Activated CD8-positive, alpha-beta memory T cell treated with anti-CD3 and anti-CD28 coated beads, Interleukin-2, amount 10 ng/mL, durations not matched to agents 7 days and 5 days (primary cell): ENCODE results near the gene VPS4B. TPM values are rescaled to one million over a fixed set of nuclear protein-coding genes. Genes with fewer than 3 reads are reported as not detected.
"Not testable (repeated sequence)": the region's sequence is repeated elsewhere in the genome, so short reads cannot be mapped to it uniquely, and the experiment has no call there.

Source experiments
- ATAC-seq: fragments of 150-1000 bp; cut with Tn5 transposase; one replicate; pipeline ENCODE4 v1.10.0; 2021; ENCODE audit warnings: moderate library complexity
- CTCF ChIA-PET: fragments of 350-600 bp; sonication (Branson Sonifier 250); formaldehyde crosslinking; loops from one replicate; lab custom pipeline; 2021; ENCODE audit warnings: antibody characterized with exemption; lab: Charles Lee
- DNase-seq: peaks from one replicate; pipeline ENCODE4 v3.0.0-alpha.2; 2020
- H3K27ac Mint-ChIP-seq: one replicate; pipeline ENCODE4 v1.8.0; 2021; ENCODE audit warnings: mild to moderate bottlenecking, mixed read lengths
- H3K27me3 Mint-ChIP-seq: one replicate; pipeline ENCODE4 v1.8.0; 2021; ENCODE audit warnings: mixed read lengths
- H3K36me3 Mint-ChIP-seq: one replicate; pipeline ENCODE4 v1.8.0; 2021; ENCODE audit warnings: mild to moderate bottlenecking, mixed read lengths
- H3K4me1 Mint-ChIP-seq: one replicate; pipeline ENCODE4 v1.8.0; 2021; ENCODE audit warnings: mixed read lengths
- H3K4me3 Mint-ChIP-seq: one replicate; pipeline ENCODE4 v1.8.0; 2021; ENCODE audit warnings: mild to moderate bottlenecking, moderate library complexity, mixed read lengths
- H3K9me3 Mint-ChIP-seq: one replicate; pipeline ENCODE4 v1.8.0; 2022; ENCODE audit warnings: low read depth, mixed read lengths
- total RNA-seq, 2 experiments: library from RNA; stranded (reverse); gene quantifications; one replicate each; pipeline ENCODE4 v1.2.3, GENCODE V29; 2021

The VPS4B gene
- total RNA-seq = 10 to 100 TPM; 63.3 to 64.8 TPM

DNA sequence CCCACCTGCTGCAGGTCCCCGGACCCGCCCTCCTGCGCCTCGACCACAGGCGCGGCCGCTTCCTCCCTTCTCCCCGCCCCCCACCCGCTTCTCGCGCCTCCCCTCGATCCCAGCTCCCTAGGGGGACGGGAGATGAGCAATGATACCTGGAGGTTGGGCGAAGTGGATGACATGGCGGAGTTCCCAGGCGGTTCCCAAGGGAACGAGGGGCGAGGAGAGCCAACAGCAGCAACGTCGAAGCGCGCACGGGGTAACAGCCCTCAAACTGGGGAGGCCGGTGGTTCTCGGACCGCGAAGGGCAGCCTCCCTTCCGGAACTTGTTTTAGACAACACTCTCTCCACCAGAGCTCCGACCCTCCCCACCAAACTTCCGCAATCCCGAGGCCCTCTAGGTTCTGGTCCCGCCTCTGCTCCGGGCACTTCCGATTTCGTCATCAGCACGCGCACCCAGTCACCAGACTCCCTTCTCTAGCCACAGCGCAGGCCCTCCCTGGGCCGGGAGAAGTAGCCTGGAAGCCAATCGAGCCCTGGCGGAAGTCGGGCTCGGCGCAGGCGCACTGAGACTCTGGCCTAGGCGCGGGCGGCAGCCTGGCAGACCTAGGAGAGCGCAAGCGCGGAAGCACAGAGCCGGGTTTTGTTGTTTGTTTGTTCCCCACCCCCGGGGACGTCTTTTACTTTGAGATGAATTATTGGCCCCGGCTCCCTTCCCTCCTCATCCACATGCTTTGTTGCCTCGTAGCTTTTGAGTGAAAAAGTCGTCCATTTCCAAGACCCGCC lies at the start of gene VPS4B:
Gene VPS4B (minus strand): TSS at position 390 of the 777 bp plus-strand sequence. CDS start 217 bp downstream, at position 173.
- H3K4me3 Mint-ChIP-seq = peak within 1 kb of the TSS; percentile 99

DNA sequence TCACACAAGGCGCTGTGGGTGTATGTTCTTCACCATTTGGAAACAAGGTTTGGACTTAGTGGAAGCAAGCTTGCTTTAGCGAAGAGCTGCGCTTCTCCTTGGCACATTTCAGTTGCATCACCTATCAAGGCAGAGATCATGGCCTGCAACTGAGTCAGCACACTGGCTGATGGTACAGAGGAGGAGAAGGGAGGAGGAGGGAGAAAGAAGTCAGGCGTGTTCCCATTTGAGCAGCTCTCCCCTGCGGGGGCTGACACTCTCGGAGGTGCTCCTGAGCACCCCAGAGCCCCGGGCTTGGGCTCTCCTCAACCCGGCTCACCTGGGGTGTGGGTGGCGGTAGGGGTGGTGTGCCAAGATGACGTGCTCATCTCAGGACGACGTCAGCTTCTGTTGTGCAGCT lies 48.5 kb upstream of the VPS4B start:
- Mint-ChIP-seq H3K27ac (no peak overlapping the region), H3K9me3 (no peaks in the 10 kb centered on the region), H3K36me3 (no peaks in the 10 kb centered on the region), H3K4me3 (no peak overlapping the region), H3K27me3 (peaks cover 41% of the 10 kb centered on the region), H3K4me1 (no peaks in the 10 kb centered on the region)
- CTCF ChIA-PET = no interaction called here
- DNase-seq (no peak), ATAC-seq (no peak)

More for the DNA sequence above, at the start of gene VPS4B:
- Mint-ChIP-seq H3K9me3 (no peaks in the 10 kb centered on the region), H3K27ac (peak within 1 kb of the TSS; percentile 99), H3K27me3 (peaks cover 2% of the 10 kb centered on the region), H3K36me3 (peaks cover 17% of the 10 kb centered on the region), H3K4me1 (peaks cover 30% of the 10 kb centered on the region)
- ATAC-seq = peak; percentile 95
- DNase-seq = peak; percentile 100
- CTCF ChIA-PET = interaction anchor here (0.9 to 3.8 kb wide), 7 partner anchors 12 to 99 kb away, joined by 3 to 19 read pairs (median 4); no protein-coding TSS in a partner anchor

DNA sequence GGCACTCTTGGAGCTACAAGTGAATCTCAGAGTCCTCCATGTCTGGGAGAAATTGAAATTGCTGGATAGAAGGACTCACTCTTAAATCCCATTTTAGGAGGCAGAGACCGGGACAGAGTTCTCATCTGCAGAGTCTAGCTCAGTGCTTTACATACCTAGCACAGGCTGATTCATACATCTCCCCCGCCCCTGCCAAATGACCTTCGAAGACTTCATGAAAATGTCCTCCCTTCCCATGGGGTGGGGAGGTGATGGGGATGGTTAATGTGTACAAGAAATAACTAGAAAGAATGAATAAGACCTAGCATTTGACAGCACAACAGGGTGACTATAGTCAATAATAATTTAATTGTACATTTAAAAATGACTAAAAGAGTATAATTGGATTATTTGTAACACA lies 46.3 kb upstream of the VPS4B start:
- CTCF ChIA-PET = no interaction called here
- Mint-ChIP-seq H3K27me3 (peaks cover 31% of the 10 kb centered on the region), H3K36me3 (no peaks in the 10 kb centered on the region)

DNA sequence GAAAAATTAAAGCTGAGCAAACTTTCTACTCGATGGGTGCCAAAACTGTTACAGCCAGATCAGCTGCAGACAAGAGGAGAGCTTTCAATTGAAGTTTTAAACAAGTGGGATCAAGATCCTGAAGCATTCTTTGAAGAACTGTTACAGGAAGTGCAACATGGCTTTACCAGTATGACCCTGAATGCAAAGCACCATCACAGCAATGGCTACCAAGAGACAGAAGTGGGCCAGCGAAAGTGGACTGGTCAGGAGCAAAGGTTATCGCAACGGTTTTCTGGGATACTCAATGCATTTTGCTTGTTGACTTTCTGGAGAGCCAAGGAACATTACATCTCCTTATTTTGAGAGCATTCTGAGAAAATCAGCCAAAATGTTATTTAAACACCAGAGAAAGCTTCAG lies 45.4 kb upstream of the VPS4B start:
- H3K36me3 Mint-ChIP-seq = no peaks in the 10 kb centered on the region
- CTCF ChIA-PET = no interaction called here
- H3K4me1 Mint-ChIP-seq = no peaks in the 10 kb centered on the region
- ATAC-seq (no peak), DNase-seq (no peak)
- H3K27me3 Mint-ChIP-seq = peaks cover 33% of the 10 kb centered on the region
- H3K4me3 Mint-ChIP-seq = no peak overlapping the region
- H3K27ac Mint-ChIP-seq = no peak overlapping the region
- no peaks in the 10 kb centered on the region for H3K9me3 Mint-ChIP-seq

More for the DNA sequence above, 46.3 kb upstream of the VPS4B start:
- H3K4me3 Mint-ChIP-seq = no peak overlapping the region
- ATAC-seq = no peak
- H3K9me3 Mint-ChIP-seq = no peaks in the 10 kb centered on the region
- no peaks in the 10 kb centered on the region for H3K4me1 Mint-ChIP-seq
- H3K27ac Mint-ChIP-seq = no peak overlapping the region
- no peak for DNase-seq

DNA sequence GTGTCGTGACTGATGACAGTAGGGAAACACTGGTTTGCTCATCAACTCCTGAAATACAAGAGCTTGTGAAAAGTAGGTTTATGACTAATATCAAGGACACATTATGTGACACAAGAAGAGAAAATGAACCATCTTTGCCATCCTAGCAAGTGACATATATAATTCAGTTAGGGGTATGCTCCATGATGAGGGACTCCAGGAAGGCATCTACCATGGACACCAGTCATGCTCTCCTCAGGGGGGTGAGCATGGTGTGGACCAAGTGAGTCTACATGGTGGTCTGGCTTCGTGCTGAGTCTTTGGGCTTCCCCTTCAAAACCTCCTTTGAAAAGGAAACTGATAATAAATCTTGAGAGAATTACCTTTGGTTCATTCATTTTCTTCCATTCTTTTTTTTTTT lies 42.8 kb upstream of the VPS4B start:
- DNase-seq (no peak), ATAC-seq (no peak)
- CTCF ChIA-PET = interaction anchor here (1.1 kb wide), 1 partner anchor 53 kb away, joined by 3 read pairs; no protein-coding TSS in a partner anchor
- Mint-ChIP-seq H3K36me3 (no peaks in the 10 kb centered on the region), H3K27ac (no peak overlapping the region), H3K27me3 (peaks cover 48% of the 10 kb centered on the region), H3K4me3 (no peak overlapping the region), H3K9me3 (no peaks in the 10 kb centered on the region), H3K4me1 (no peaks in the 10 kb centered on the region)

DNA sequence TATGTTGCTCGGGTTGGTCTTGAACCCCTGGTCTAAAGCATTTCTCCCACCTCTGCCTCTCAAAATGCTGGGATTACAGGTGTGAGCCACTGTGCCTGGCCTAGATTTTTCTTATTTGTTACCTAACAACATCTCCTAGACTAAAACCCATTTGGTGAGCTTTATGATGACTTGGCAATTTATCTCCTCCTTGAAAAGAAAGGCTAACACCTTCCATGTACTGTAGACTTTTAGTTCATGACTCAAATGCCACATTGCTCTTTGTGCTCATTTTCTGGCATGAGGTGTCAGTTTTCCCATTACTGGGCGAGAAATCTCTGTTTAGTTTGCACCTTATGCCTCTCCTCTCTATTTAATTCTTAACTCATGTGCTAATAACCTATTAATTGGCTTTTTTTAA lies 42.2 kb upstream of the VPS4B start:
- CTCF ChIA-PET = interaction anchor here (1.1 kb wide), 1 partner anchor 53 kb away, joined by 3 read pairs; no protein-coding TSS in a partner anchor
- Mint-ChIP-seq H3K27ac (no peak overlapping the region), H3K36me3 (no peaks in the 10 kb centered on the region), H3K4me1 (no peaks in the 10 kb centered on the region), H3K9me3 (no peaks in the 10 kb centered on the region), H3K4me3 (no peak overlapping the region), H3K27me3 (peaks cover 48% of the 10 kb centered on the region)
- no peak for ATAC-seq
- no peak for DNase-seq

DNA sequence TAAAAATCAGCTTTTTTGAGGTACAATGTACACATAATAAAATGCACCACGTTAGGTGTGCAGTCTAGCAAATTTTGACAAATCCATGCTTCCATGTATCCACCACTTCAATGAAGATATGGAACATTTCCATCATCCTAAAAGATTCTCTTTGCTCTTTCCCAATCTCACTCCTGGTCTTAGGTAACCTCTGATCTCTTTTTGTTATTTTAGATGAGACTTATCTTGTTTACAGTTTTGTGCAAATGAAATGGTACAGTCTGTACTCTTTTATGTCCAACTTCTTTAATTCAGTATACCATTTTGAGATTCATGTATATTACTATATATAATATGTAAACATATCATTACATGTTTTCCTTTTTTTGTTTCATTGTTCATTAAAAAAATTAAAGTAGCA lies 38.1 kb upstream of the VPS4B start:
- Mint-ChIP-seq H3K4me3 (no peak overlapping the region), H3K4me1 (no peaks in the 10 kb centered on the region), H3K27ac (no peak overlapping the region), H3K9me3 (no peaks in the 10 kb centered on the region), H3K36me3 (no peaks in the 10 kb centered on the region), H3K27me3 (peaks cover 39% of the 10 kb centered on the region)
- DNase-seq (no peak), ATAC-seq (no peak)
- CTCF ChIA-PET = no interaction called here

DNA sequence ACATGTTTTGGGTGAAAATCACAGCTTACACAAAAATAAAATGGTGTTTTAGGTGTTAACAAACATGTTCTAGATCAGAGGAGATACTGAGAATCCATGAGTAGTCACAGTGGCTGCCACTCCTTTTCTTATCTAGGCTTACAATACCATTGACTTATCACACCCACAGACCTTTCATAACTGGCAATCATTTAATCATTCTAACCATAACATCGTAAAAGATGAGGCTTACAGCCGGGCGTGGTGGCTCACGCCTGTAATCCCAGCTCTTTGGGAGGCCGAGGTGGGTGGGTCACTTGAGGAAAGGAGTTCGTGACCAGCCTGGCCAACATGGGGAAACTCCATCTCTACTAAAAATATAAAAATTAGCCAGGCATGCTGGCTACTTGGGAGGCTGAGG lies 35.7 kb upstream of the VPS4B start:
- CTCF ChIA-PET = interaction anchor here (0.9 kb wide), 1 partner anchor 92 kb away, joined by 3 read pairs; no protein-coding TSS in a partner anchor

DNA sequence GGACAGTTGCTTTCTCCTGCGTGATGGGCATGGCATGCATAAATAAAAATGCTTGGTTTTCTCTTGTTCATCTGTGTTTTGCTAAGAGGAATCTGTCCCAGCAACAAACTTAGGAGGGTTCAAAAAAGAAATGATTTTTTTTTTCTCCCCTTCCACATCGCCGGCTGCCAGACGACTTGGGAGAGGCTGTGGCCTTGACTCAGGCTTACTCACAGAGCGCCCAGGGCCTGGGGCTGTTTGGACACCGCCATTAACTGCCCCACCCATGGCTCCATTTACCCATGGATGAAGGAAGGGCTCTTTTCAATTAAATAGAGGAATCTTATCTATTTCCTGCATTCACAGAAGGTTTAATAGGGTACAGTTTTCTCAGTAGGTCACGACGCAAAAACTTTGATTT lies 32.2 kb upstream of the VPS4B start:
- H3K27ac Mint-ChIP-seq = no peak overlapping the region
- no peak overlapping the region for H3K4me3 Mint-ChIP-seq
- H3K36me3 Mint-ChIP-seq = no peaks in the 10 kb centered on the region
- peaks cover 4% of the 10 kb centered on the region for H3K27me3 Mint-ChIP-seq
- no peaks in the 10 kb centered on the region for H3K4me1 Mint-ChIP-seq
- ATAC-seq (no peak), DNase-seq (no peak)
- CTCF ChIA-PET = no interaction called here
- H3K9me3 Mint-ChIP-seq = no peaks in the 10 kb centered on the region

More for the DNA sequence above, 35.7 kb upstream of the VPS4B start:
- Mint-ChIP-seq H3K4me3 (no peak overlapping the region), H3K4me1 (no peaks in the 10 kb centered on the region), H3K27ac (no peak overlapping the region), H3K36me3 (no peaks in the 10 kb centered on the region), H3K9me3 (no peaks in the 10 kb centered on the region), H3K27me3 (peaks cover 25% of the 10 kb centered on the region)
- no peak for ATAC-seq
- no peak for DNase-seq

DNA sequence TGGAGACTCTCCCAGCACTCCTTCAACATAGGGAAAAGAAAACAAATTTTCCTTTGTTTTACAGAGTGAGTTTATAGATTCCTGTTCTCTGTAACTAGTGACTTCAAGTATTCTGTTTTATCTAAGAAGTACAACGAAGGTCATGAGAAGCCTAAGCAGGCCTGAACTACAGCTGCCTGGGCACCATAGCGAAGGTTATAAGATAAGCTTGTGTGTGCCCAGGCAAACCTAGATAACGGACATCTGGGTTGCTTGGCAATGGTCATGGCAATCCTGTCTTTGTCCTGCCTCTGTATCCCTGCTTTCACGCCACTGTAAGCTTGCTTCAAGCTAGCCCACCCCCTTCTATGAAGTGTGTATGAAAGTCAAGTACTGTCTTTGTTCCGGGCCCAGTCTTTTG lies 30.5 kb upstream of the VPS4B start:
- not testable (repeated sequence) for DNase-seq, ATAC-seq, H3K27ac Mint-ChIP-seq, H3K4me3 Mint-ChIP-seq, H3K4me1 Mint-ChIP-seq, H3K36me3 Mint-ChIP-seq, H3K9me3 Mint-ChIP-seq, H3K27me3 Mint-ChIP-seq
- CTCF ChIA-PET = interaction anchor here (1.1 to 1.3 kb wide), 2 partner anchors 13 to 111 kb away, joined by 3 read pairs; no protein-coding TSS in a partner anchor

DNA sequence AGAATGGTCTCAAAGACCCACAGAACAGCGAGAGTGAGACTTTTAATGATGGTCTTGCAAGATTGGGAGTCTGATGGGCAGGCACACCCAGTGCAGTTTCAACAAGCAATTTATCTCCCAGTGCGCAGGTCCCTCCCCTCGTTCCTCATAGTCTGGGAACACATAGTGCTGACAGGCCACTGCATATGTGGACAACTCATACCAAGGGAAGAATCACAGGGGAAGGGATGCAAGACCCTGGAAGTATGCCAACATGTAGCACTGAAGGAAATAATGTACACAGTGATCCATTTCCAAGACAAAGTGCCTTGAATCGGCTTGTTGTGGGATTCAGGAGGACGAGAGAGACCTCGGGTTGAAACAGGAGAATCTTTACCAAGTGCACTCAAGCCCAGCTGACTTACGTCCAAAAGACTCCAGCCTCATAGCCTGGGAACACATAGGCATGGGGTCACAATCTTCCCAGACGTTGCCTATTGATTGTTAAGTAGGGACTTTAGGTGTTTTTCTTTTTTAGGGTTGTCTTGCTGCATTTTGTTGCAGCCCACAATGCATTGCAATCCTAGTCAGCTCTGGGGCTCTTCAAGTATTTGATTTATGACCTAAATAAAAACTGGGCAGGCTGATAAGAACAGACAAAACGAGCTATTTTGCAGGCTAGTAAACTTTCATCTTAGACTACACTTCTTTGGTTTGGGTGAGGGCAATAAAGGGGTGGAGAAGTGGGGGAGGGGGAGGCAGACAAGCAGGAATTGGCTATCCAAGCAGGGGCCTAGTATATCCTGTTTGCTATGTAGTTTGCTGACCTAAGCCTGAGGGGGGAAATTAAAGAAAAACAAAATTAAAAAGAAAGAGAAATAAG lies 29.8 kb upstream of the VPS4B start:
- no peak for DNase-seq
- Mint-ChIP-seq H3K4me3 (no peak overlapping the region), H3K4me1 (no peaks in the 10 kb centered on the region), H3K27me3 (peaks cover under 1% of the 10 kb centered on the region), H3K36me3 (no peaks in the 10 kb centered on the region), H3K9me3 (no peaks in the 10 kb centered on the region), H3K27ac (no peak overlapping the region)
- no peak for ATAC-seq
- CTCF ChIA-PET = no interaction called here

DNA sequence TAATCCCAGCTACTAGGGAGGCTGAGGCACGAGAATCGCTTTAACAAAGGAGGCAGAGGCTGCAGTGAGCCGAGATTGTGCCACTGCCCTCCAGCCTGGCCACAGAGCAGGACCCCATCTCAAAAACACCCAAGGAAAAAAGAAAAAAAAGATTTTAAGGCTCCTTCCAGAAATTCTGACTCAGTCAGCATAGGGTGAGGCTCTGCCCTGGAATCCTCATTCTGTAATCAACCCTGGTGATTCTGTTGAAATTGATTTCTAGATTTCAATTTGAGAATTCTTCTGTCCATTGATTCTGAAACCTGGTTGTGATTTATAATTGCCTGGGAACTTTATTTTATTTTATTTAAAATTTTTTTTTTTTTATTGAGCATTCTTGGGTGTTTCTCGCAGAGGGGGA lies 27.1 kb upstream of the VPS4B start:
- CTCF ChIA-PET = no interaction called here
- Mint-ChIP-seq H3K4me1 (no peaks in the 10 kb centered on the region), H3K27ac (no peak overlapping the region)

DNA sequence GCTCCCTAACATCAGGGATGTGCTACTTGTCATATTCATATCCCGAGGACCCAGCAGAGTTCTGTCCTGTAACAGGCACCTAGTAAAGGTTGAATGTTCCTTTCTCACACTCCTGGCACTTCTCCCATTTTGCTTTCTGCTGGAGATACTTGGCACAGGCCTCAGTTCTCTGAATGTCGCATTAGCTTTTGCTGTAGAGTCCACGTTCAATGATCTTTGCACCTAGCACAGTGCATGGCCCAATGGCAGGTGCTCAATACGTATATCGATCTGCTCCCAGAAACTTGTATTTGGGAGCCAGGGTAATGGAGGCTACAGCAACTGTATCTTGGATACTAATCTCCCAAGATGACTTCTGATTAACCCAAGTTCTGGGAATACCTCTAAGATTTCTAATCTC lies 24.8 kb upstream of the VPS4B start:
- Mint-ChIP-seq H3K4me1 (no peaks in the 10 kb centered on the region), H3K27me3 (peaks cover 4% of the 10 kb centered on the region), H3K36me3 (no peaks in the 10 kb centered on the region), H3K27ac (no peak overlapping the region), H3K9me3 (no peaks in the 10 kb centered on the region), H3K4me3 (no peak overlapping the region)
- DNase-seq (no peak), ATAC-seq (no peak)
- CTCF ChIA-PET = interaction anchor here (0.8 to 1.6 kb wide), 2 partner anchors 106 to 119 kb away, joined by 3 to 4 read pairs; no protein-coding TSS in a partner anchor

More for the DNA sequence above, 27.1 kb upstream of the VPS4B start:
- H3K4me3 Mint-ChIP-seq = no peak overlapping the region
- no peaks in the 10 kb centered on the region for H3K9me3 Mint-ChIP-seq
- DNase-seq (no peak), ATAC-seq (no peak)
- H3K36me3 Mint-ChIP-seq = no peaks in the 10 kb centered on the region
- H3K27me3 Mint-ChIP-seq = no peaks in the 10 kb centered on the region
